ENCODE measurements around the gene APLP1.

Gene APLP1

GRCh38 chr19:35874392-35874930 lies 6.1 kb downstream of the APLP1 start:
- peaks cover 86% of the 10 kb centered on the region for H3K27me3 ChIP-seq (replicated peaks; ENCODE audit: insufficient read depth, low read length)
- H3K9me3 ChIP-seq (replicated peaks; ENCODE audit: insufficient read depth, low read length): no peaks in the 10 kb centered on the region
- no peak overlapping the region for H3K27ac ChIP-seq (ENCODE audit: low read length)
- H2AFZ ChIP-seq (ENCODE audit: low read length): no peak overlapping the region
- TF ChIP-seq CTCF (IDR thresholded peaks at IDR 0.05; ENCODE audit: low read length) (no peak), EZH2 (optimal IDR thresholded peaks at IDR 0.05; ENCODE audit: low read depth, low read length) (no peak), EZH2phosphoT487 (IDR thresholded peaks at IDR 0.05; ENCODE audit: low read length) (no peak)
- no peaks in the 10 kb centered on the region for H3K79me2 ChIP-seq (ENCODE audit: low read length)
- H3K36me3 ChIP-seq (replicated peaks; ENCODE audit: insufficient read depth, low read length): no peaks in the 10 kb centered on the region
- H3K9ac ChIP-seq (ENCODE audit: low read length): no peak overlapping the region
- H3K9me2 ChIP-seq (replicated peaks; ENCODE audit: insufficient read depth, low read length): no peaks in the 10 kb centered on the region
- no peak for DNase-seq
- H3F3A ChIP-seq (ENCODE audit: insufficient read depth, low read length): no peaks in the 10 kb centered on the region
- H3K4me1 ChIP-seq (ENCODE audit: low read length): 0 out of 2 replicates have a peak, but pooled peaks cover 1% of the 10 kb centered on the region
- no peaks in the 10 kb centered on the region for H4K20me1 ChIP-seq (ENCODE audit: insufficient read depth, low read length)
- H3K4me2 ChIP-seq (ENCODE audit: low read depth, low read length): no peak overlapping the region
- no peak overlapping the region for H3K4me3 ChIP-seq (ENCODE audit: low read length)

GRCh38 chr19:35879068-35879467 lies 10.7 kb downstream of the APLP1 start:
- Histone ChIP-seq H3K9ac (ENCODE audit: low read length) (no peak overlapping the region), H3K4me1 (ENCODE audit: low read length) (0 out of 2 replicates have a peak, but pooled peaks cover 3% of the 10 kb centered on the region), H3K4me3 (ENCODE audit: low read length) (no peak overlapping the region), H3K27me3 (replicated peaks; ENCODE audit: insufficient read depth, low read length) (peaks cover 60% of the 10 kb centered on the region), H3K36me3 (replicated peaks; ENCODE audit: insufficient read depth, low read length) (no peaks in the 10 kb centered on the region), H2AFZ (ENCODE audit: low read length) (no peak overlapping the region), H3K9me2 (replicated peaks; ENCODE audit: insufficient read depth, low read length) (no peaks in the 10 kb centered on the region), H3K79me2 (ENCODE audit: low read length) (no peaks in the 10 kb centered on the region), H3F3A (ENCODE audit: insufficient read depth, low read length) (no peaks in the 10 kb centered on the region), H3K9me3 (replicated peaks; ENCODE audit: insufficient read depth, low read length) (no peaks in the 10 kb centered on the region), H3K27ac (ENCODE audit: low read length) (no peak overlapping the region), H4K20me1 (ENCODE audit: insufficient read depth, low read length) (no peaks in the 10 kb centered on the region), H3K4me2 (ENCODE audit: low read depth, low read length) (no peak overlapping the region)
- no peak for DNase-seq
- no peak for TF ChIP-seq EZH2phosphoT487 (IDR thresholded peaks at IDR 0.05; ENCODE audit: low read length)
- TF ChIP-seq CTCF (IDR thresholded peaks at IDR 0.05; ENCODE audit: low read length): no peak

- Histone ChIP-seq H3F3A (ENCODE audit: insufficient read depth, low read length) (no peaks in the 10 kb centered on the region), H3K79me2 (ENCODE audit: low read length) (no peaks in the 10 kb centered on the region), H3K9me2 (replicated peaks; ENCODE audit: insufficient read depth, low read length) (no peaks in the 10 kb centered on the region), H3K9ac (ENCODE audit: low read length) (no peak overlapping the region), H3K4me2 (ENCODE audit: low read depth, low read length) (peak overlapping the region; percentile 54), H3K4me3 (ENCODE audit: low read length) (no peak overlapping the region), H4K20me1 (ENCODE audit: insufficient read depth, low read length) (no peaks in the 10 kb centered on the region), H3K27me3 (replicated peaks; ENCODE audit: insufficient read depth, low read length) (peaks cover 52% of the 10 kb centered on the region), H2AFZ (ENCODE audit: low read length) (no peak overlapping the region), H3K36me3 (replicated peaks; ENCODE audit: insufficient read depth, low read length) (no peaks in the 10 kb centered on the region), H3K27ac (ENCODE audit: low read length) (no peak overlapping the region), H3K9me3 (replicated peaks; ENCODE audit: insufficient read depth, low read length) (no peaks in the 10 kb centered on the region), H3K4me1 (ENCODE audit: low read length) (0 out of 2 replicates have a peak, but pooled peaks cover 3% of the 10 kb centered on the region)
- peak; percentile 81 for DNase-seq
- no peak for TF ChIP-seq CTCF (IDR thresholded peaks at IDR 0.05; ENCODE audit: low read length)
- TF ChIP-seq EZH2phosphoT487 (IDR thresholded peaks at IDR 0.05; ENCODE audit: low read length): no peak
Observed at GRCh38 chr19:35879770-35880317, 11.5 kb downstream of the APLP1 start.
